PC-9 (cell line): Measurements from ENCODE around the gene ZSCAN4. TPM values are rescaled to one million over a fixed set of nuclear protein-coding genes. Genes with fewer than 3 reads are reported as not detected.
A peak's percentile ranks its signal among the peaks of the same experiment; 100 is the strongest.

Experiments
- BruUV-seq: library from RNA; stranded (reverse); fragments of 400-500 nt; replicated peaks from 2 replicates; lab custom pipeline; 2021; lab: Mats Ljungman, UMichigan
- CTCF ChIA-PET: fragments of 300-600 bp; sonication (Branson Sonifier 250); formaldehyde crosslinking; loops from one replicate; lab custom pipeline; 2022; ENCODE audit warnings: antibody characterized with exemption; lab: Charles Lee
- POLR2A ChIA-PET: fragments of 300-600 bp; sonication (Branson Sonifier 250); formaldehyde crosslinking; loops from one replicate; lab custom pipeline; 2022; ENCODE audit warnings: antibody characterized with exemption; ENCODE audit not compliant: unreplicated experiment; lab: Charles Lee
- DNase-seq, 2 experiments: peaks; one replicate each; pipeline versions ENCODE4 v3.0.0 to v3.0.0-alpha.2; 2015 to 2022; ENCODE audit warnings: mixed read lengths in 1 of 2
- H2AFZ ChIP-seq: fragments of 200-600 bp; sonication (generic); 2 replicates; pipeline ENCODE4 v1.8.1; 2017; ENCODE audit warnings: antibody characterized with exemption
- H3F3A ChIP-seq: fragments of 200-600 bp; sonication (generic); 2 replicates; pipeline ENCODE4 v1.8.1; 2017; ENCODE audit warnings: antibody characterized with exemption, mild to moderate bottlenecking, low read depth; ENCODE audit not compliant: insufficient read depth
- H3K27ac ChIP-seq: fragments of 200-600 bp; sonication (generic); 2 replicates; pipeline ENCODE4 v1.6.1; 2016; ENCODE audit warnings: mixed run types
- H3K27me3 ChIP-seq: fragments of 200-600 bp; sonication (generic); 2 replicates; pipeline ENCODE4 v1.6.1; 2016; ENCODE audit warnings: low read depth, mixed run types; ENCODE audit not compliant: insufficient read depth
- H3K36me3 ChIP-seq: fragments of 200-600 bp; sonication (generic); 2 replicates; pipeline ENCODE4 v1.6.1; 2016; ENCODE audit warnings: low read depth, mixed run types
- H3K4me1 ChIP-seq: fragments of 200-600 bp; sonication (generic); replicated peaks from 2 replicates; pipeline ENCODE4 v1.6.1; 2016; ENCODE audit warnings: mixed run types; ENCODE audit not compliant: insufficient read depth
- H3K4me2 ChIP-seq: fragments of 200-600 bp; sonication (generic); 2 replicates; pipeline ENCODE4 v1.6.1; 2017; ENCODE audit warnings: mixed run types
- H3K4me3 ChIP-seq: fragments of 200-600 bp; sonication (generic); 2 replicates; pipeline ENCODE4 v1.6.1; 2016; ENCODE audit warnings: mixed run types
- H3K79me2 ChIP-seq: fragments of 200-600 bp; sonication (generic); 2 replicates; pipeline ENCODE4 v1.6.1; 2017; ENCODE audit warnings: low read depth, mixed run types
- H3K9me2 ChIP-seq: fragments of 200-600 bp; sonication (generic); 2 replicates; pipeline ENCODE4 v1.8.1; 2017; ENCODE audit warnings: mild to moderate bottlenecking; ENCODE audit not compliant: insufficient read depth
- H3K9me3 ChIP-seq: fragments of 200-600 bp; sonication (generic); 2 replicates; pipeline ENCODE4 v1.8.1; 2016; ENCODE audit warnings: low read depth; ENCODE audit not compliant: insufficient read depth
- H4K20me1 ChIP-seq: fragments of 200-600 bp; sonication (generic); 2 replicates; pipeline ENCODE4 v1.8.1; 2017; ENCODE audit not compliant: insufficient read depth
- EZH2 ChIP-seq: fragments of 200-600 bp; sonication (generic); IDR thresholded peaks from 2 replicates; pipeline ENCODE4 v1.8.0; 2017; ENCODE audit warnings: antibody characterized with exemption, low read depth
- intact Hi-C: fragments of 100-400 bp; cut with micrococcal nuclease; formaldehyde crosslinking; loops from one replicate; pipeline ENCODE4 v1.10.0; 2022; ENCODE audit not compliant: unreplicated experiment
- total RNA-seq: library from RNA; stranded (reverse); gene quantifications from 2 replicates; pipeline ENCODE4 v1.2.3, GENCODE V29; 2021
- TF ChIP-seq, protein P1 (sequence below): fragments of 200-600 bp; sonication (generic); conservative IDR thresholded peaks from 2 replicates; pipeline ENCODE4 v1.6.1; 2017; ENCODE audit warnings: mixed run types, antibody characterized with exemption, mild to moderate bottlenecking, moderate library complexity

ZSCAN4 gene
- total RNA-seq, 1 experiment from 2014 or later, result not detected

DNA sequence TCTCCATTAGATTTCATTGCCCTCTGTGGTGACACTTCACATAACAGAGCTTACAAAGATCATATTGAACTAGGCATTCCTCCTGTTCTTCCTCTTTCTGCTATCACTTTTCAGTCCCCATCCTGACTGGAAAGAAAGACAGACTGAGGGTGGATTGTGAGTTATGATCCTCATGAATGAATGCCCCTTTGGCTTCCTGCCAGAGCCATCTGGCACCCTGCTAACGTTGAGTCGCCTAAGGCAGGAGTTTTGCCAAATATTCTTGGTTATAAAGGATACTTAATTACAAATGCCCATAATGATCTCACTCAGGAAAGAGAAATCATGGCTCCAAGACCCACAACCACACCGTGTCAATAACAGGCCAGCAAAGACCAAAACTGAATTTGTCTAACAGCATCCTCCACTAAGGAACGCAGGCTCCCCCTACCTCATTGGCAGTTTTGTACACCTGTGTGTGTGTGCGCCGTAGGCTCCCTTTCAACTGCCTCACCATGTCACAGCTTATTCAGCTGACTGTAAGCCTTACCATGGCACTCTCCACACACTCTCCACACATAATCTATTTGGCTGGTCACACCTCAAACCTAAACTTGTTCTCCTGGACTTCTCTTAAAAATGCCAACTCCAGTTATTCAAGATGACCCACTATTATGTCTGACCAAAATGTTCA lies 20.3 kb upstream of the ZSCAN4 start:
- H3K79me2 ChIP-seq, result no peaks in the 10 kb centered on the region
- ChIA-PET CTCF (no interaction called here), POLR2A (no interaction called here)
- intact Hi-C loops, result no loop called here
- no peak overlapping the region for H3K27ac ChIP-seq
- no peaks in the 10 kb centered on the region for H4K20me1 ChIP-seq
- H3K36me3 ChIP-seq, result no peaks in the 10 kb centered on the region
- no peak overlapping the region for H3K4me3 ChIP-seq
- no peaks in the 10 kb centered on the region for H3K27me3 ChIP-seq
- no peak overlapping the region for H2AFZ ChIP-seq
- DNase-seq, result no peak
- H3F3A ChIP-seq, result no peaks in the 10 kb centered on the region
- peaks cover 4% of the 10 kb centered on the region for H3K9me3 ChIP-seq
- H3K4me1 ChIP-seq, result peaks cover 16% of the 10 kb centered on the region
- no TSS peak for BruUV-seq
- H3K9me2 ChIP-seq, result no peaks in the 10 kb centered on the region
- no peak overlapping the region for H3K4me2 ChIP-seq
- TF ChIP-seq, protein P1, sequence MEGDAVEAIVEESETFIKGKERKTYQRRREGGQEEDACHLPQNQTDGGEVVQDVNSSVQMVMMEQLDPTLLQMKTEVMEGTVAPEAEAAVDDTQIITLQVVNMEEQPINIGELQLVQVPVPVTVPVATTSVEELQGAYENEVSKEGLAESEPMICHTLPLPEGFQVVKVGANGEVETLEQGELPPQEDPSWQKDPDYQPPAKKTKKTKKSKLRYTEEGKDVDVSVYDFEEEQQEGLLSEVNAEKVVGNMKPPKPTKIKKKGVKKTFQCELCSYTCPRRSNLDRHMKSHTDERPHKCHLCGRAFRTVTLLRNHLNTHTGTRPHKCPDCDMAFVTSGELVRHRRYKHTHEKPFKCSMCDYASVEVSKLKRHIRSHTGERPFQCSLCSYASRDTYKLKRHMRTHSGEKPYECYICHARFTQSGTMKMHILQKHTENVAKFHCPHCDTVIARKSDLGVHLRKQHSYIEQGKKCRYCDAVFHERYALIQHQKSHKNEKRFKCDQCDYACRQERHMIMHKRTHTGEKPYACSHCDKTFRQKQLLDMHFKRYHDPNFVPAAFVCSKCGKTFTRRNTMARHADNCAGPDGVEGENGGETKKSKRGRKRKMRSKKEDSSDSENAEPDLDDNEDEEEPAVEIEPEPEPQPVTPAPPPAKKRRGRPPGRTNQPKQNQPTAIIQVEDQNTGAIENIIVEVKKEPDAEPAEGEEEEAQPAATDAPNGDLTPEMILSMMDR, result no peak
- TF ChIP-seq EZH2, result no peak

DNA sequence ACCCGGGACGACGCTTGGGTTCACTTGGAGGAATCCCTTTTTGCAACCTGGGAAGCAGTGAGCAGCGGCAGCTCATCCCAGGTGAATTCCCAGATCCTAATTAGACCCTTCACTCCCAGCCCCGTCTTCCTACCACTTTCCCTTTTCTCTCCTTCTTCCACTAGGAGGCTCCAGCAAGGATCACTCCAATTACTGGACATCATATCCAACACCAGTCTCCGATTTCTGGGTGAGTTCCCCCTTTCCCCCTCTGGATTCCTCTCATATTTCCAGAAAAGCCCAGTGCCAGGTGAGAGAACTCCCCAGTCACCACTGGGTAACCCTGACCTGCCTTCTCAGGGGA lies 17.1 kb upstream of the ZSCAN4 start:
- ChIA-PET POLR2A (interaction anchor here (0.5 to 0.8 kb wide), 3 partner anchors 55 to 152 kb away, joined by 5 to 7 read pairs (median 6); partner anchors contain the start of gene ZNF773), CTCF (no interaction called here)
- TF ChIP-seq, protein P1, result no peak; the same call in 1 of the 2 replicates
- TF ChIP-seq EZH2, result no peak
- no peak overlapping the region for H3K27ac ChIP-seq
- no peaks in the 10 kb centered on the region for H4K20me1 ChIP-seq
- peaks cover 21% of the 10 kb centered on the region for H3K4me1 ChIP-seq
- intact Hi-C loops, result no loop called here
- no peaks in the 10 kb centered on the region for H3F3A ChIP-seq
- H3K9me3 ChIP-seq, result peaks cover 7% of the 10 kb centered on the region; the same call in 1 of the 2 replicates
- no peak for DNase-seq
- no peaks in the 10 kb centered on the region for H3K36me3 ChIP-seq
- H3K27me3 ChIP-seq, result no peaks in the 10 kb centered on the region
- no TSS peak for BruUV-seq
- no peaks in the 10 kb centered on the region for H3K79me2 ChIP-seq
- H3K4me2 ChIP-seq, result peak overlapping the region; percentile 38
- peak overlapping the region; percentile 67; the same call in 1 of the 2 replicates for H2AFZ ChIP-seq
- H3K4me3 ChIP-seq, result peak overlapping the region; percentile 4; the same call in 1 of the 2 replicates
- no peaks in the 10 kb centered on the region for H3K9me2 ChIP-seq

DNA sequence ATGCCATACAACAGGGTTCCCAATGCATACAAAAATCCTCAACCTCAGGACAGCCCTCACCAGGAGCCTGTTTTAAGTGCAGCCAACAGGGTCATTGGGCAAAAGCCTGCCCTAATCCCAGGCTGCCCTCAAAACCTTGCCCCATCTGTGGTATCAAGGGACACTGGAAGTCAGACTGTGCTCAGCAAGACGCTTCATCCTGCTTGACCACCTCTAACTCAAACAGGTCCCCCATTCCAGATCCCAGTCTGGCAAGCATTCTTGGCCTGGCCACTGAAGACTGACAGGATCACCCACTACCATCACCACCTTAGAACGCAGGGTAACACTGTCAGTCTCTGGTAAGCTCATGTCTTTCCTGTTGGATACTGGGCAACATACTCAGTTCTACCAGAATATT lies 15.0 kb upstream of the ZSCAN4 start:
- no peak for DNase-seq
- no peak overlapping the region for H3K4me3 ChIP-seq
- H4K20me1 ChIP-seq, result no peaks in the 10 kb centered on the region
- H3K36me3 ChIP-seq, result no peaks in the 10 kb centered on the region
- no peaks in the 10 kb centered on the region for H3F3A ChIP-seq
- H3K27me3 ChIP-seq, result no peaks in the 10 kb centered on the region
- no peaks in the 10 kb centered on the region for H3K79me2 ChIP-seq
- ChIA-PET POLR2A (no interaction called here), CTCF (no interaction called here)
- H3K9me2 ChIP-seq, result no peaks in the 10 kb centered on the region
- BruUV-seq, result no TSS peak
- H3K9me3 ChIP-seq, result 0 out of 2 replicates have a peak, but pooled peaks cover 4% of the 10 kb centered on the region
- H2AFZ ChIP-seq, result no peak overlapping the region
- TF ChIP-seq EZH2, result no peak
- TF ChIP-seq, protein P1, result no peak
- peaks cover 21% of the 10 kb centered on the region for H3K4me1 ChIP-seq
- intact Hi-C loops, result no loop called here
- no peak overlapping the region for H3K4me2 ChIP-seq
- H3K27ac ChIP-seq, result no peak overlapping the region
